SU-DHL-6 (cell line): ENCODE results near the gene RAD9B.

Experiments
- EZH2phosphoT487 ChIP-seq: fragments of 200-600 bp; sonication (generic), shearing (Covaris generic); conservative IDR thresholded peaks from 2 replicates; pipeline ENCODE4 v1.6.1; 2018; ENCODE audit warnings: mild to moderate bottlenecking, antibody characterized with exemption, low read length, moderate library complexity, mixed read lengths
- TF ChIP-seq, protein P1 (sequence below): fragments of 200-600 bp; sonication (generic); IDR thresholded peaks from one replicate; pipeline ENCODE4 v1.5.1; 2017; ENCODE audit warnings: antibody characterized with exemption, mild to moderate bottlenecking, low read length, moderate library complexity; ENCODE audit not compliant: insufficient read depth, poor library complexity, severe bottlenecking

DNA sequence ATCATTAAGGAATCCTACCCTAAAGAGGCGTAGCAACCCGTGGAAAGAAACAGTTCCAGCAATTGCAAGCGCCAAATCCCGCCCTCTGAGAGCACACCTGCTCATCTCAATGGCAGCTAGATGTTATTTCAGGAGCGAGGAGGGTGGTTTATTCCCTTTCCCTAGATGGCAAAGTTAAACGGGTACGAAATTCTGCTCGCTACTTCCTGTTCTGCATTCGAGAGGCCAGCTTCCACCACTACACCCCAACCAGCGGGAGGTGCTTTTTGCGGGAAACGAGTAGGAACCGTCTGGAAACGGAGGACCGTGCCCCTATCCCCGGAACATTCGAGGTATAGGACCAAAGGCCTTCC lies 756 bp upstream of the RAD9B start:
- TF ChIP-seq, protein P1, sequence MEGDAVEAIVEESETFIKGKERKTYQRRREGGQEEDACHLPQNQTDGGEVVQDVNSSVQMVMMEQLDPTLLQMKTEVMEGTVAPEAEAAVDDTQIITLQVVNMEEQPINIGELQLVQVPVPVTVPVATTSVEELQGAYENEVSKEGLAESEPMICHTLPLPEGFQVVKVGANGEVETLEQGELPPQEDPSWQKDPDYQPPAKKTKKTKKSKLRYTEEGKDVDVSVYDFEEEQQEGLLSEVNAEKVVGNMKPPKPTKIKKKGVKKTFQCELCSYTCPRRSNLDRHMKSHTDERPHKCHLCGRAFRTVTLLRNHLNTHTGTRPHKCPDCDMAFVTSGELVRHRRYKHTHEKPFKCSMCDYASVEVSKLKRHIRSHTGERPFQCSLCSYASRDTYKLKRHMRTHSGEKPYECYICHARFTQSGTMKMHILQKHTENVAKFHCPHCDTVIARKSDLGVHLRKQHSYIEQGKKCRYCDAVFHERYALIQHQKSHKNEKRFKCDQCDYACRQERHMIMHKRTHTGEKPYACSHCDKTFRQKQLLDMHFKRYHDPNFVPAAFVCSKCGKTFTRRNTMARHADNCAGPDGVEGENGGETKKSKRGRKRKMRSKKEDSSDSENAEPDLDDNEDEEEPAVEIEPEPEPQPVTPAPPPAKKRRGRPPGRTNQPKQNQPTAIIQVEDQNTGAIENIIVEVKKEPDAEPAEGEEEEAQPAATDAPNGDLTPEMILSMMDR: no peak
- TF ChIP-seq EZH2phosphoT487: no peak
